MV-4-11 (cell line): Measurements from ENCODE around the gene SLCO3A1.

Experiments used
- DNase-seq: peaks from one replicate; lab custom pipeline; 2025; lab: John Stamatoyannopoulos, UW

SLCO3A1 gene

GRCh38 chr15:91966194-91966552 is 112.7 kb downstream of the SLCO3A1 start:
- no peak for DNase-seq

DNA sequence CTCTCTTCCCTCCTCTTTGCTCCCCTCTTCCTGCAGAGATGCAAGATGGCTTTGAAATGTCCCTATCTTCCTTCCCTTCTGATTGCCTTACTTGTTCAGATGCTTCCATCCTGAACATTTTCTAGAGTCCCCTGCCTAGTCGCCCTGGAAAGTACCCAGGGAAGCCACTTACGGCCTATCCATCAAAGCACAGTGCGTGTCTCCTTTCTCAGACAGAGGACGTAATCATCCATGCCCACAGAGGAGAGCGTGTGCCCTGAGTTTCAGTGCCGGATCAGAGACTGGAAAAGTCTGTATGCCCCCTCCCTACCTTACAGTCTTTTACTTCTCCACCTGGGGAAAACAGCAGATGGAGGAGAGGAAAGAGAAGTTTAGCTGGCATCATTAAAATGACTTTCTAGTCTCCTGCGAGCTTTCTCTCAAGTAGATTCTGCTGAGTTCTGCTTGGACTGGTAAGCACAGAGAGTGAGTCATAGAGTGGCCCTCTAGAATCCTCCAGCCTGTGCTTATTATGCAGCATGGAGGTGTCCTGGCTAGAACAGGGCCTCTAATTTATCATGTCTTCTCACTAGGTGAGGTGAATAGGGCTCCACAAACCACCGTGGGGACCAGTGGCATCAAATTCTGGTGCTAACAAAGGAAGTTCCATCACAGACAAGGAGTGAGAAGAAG is 114.6 kb downstream of the SLCO3A1 start:
- no peak for DNase-seq

- DNase-seq = no peak
Measured at GRCh38 chr15:91968610-91969009, 115.1 kb downstream of the SLCO3A1 start.

- peak; percentile 20 for DNase-seq
Measured at GRCh38 chr15:91970142-91970541, 116.6 kb downstream of the SLCO3A1 start.

DNA sequence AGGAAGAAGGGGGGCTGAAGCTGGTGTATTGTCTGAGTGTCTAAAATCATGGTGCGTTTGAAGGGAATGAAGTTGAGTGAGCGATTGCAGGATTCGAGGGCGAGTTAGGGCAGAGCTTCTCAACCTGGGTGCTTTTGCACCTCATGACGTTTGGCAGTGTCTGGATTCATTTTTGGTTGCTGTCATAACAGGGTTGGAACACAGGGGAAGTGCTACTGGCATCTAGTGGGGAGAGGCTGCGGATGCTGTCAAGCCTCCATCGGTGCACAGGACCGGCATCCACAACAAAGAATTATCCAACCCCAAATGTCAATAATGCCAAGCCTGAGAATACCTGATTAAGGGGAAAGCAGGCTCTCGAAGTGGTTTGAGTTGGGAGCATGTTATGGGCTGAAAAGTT is 120.0 kb downstream of the SLCO3A1 start:
- no peak for DNase-seq

GRCh38 chr15:91974321-91974720 is 120.8 kb downstream of the SLCO3A1 start:
- DNase-seq = no peak

GRCh38 chr15:91975241-91975978 is 121.9 kb downstream of the SLCO3A1 start:
- DNase-seq = peak; percentile 58

DNA sequence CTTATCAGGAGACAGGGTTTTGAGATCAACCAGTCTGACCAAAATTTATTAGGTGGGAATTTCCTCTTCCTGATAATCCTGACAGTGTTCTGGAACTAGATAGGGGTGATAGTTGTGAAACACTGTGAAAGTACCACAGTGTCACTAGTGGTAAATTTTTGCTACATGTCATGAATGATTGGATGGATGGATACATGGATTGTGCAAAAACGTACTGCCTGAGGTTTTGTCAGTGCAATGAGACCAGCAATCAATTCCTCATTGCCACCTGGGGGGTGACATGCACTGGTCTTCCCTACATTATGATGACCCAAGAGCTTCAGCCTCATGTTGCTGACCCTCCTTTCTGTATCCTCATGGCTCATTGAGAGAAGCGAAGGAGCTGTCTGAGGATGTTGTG is 123.5 kb downstream of the SLCO3A1 start:
- DNase-seq = no peak

DNA sequence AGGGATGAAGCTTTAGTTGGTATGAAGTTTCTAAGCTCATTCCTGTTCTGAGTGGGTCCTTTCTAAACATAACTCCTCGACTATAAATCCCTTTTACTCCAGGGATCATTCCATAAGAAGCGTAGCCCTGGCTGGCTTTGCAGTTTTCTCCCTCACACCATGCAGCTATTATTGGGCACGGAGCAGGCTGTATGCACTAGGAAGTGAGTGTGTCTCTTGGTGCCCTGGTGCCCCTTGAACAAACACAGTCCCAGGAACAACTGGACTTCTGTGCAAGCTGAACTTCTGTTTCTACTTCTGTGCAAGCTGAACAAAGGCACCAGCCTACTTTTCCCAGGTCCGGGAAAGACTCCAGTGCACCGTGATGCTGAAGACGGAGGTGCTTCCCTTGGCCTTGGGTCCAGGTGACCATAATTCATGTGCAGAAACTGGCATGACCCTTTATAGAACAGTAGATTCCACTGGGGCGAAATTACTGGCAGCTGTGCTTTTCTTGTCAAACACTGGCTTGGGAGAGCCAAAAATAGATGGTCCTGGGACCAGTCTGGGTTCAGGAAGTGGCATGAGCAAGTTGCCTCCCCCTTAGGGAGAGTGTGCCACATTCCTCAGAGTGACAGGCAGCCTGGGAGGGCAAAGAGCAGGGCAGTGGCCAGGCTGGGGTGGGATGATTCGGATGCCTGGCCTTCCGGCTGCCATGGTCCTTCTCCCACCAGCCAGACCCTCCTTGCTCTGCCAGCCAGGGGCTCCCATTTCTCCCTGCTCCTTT is 127.2 kb downstream of the SLCO3A1 start:
- DNase-seq = no peak

- no peak for DNase-seq
Measured at GRCh38 chr15:91981821-91982800, 128.6 kb downstream of the SLCO3A1 start.

DNA sequence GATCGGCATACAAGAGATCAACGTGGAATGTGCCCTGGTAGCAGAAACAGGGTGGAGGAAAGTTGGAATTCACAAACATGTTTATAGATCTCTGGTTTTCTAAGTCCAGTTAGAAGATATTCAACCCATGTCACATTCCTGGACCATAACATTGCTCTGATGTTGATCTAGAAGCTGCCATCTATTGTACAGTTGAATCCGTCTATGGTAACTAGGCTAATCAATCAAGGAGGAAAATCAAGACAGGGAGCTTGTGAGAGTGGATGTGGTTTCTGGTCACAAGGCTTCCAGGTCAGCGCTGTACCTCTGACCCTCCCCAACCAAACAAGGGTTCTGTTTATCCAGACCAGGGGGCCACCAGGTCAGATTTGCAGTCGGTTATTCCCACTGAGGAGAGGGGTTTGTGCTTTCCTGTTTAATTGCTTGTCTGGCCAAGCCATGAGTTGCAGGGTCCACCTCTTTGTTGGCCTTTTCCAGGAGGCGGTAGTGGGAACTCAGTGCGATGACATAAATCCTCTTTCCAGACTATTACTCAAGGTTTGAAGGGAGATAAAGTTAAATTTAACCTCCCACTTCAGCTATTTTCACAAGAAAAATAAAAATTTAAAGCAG is 130.3 kb downstream of the SLCO3A1 start:
- DNase-seq = no peak

- no peak for DNase-seq
Measured at GRCh38 chr15:91985297-91985696, 131.8 kb downstream of the SLCO3A1 start.

GRCh38 chr15:91988071-91988470 is 134.6 kb downstream of the SLCO3A1 start:
- peak; percentile 52 for DNase-seq

DNA sequence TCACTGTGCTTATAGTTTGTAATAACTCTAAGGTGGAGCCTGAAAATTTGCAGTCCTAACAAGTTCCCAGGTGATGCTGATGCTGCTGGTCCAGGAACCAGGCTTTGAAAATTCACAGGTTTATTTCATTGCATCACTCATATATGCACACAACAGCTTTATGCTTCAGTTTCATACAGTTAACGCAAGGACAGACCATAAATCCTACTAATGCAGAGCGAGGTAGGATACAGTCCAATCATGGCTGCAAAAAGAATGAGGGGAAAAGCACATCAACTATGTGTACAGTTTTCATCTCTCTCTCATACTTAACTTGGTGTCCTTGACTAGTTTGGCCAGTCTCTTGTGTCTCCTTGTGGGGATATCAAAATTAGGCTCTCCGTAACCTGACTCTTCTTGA is 135.1 kb downstream of the SLCO3A1 start:
- no peak for DNase-seq

DNA sequence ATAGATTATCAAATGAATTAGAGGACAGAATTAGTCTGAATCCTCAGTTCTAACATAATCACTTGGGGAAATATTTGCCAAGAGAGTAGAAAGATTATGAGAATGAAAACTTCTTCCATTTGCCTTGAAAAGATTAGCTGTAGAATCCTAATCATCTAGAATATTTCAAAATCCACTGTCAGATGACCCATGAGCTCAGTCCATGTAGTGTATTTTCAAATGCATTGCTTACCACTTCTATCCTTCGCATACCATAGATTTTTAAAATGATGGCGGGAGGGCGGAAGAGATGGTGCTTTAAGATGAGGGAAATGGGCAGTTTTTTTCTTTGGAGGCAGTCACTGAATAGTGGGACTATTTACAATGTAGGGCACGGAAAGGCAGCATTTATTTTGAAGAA is 136.3 kb downstream of the SLCO3A1 start:
- DNase-seq = no peak

DNA sequence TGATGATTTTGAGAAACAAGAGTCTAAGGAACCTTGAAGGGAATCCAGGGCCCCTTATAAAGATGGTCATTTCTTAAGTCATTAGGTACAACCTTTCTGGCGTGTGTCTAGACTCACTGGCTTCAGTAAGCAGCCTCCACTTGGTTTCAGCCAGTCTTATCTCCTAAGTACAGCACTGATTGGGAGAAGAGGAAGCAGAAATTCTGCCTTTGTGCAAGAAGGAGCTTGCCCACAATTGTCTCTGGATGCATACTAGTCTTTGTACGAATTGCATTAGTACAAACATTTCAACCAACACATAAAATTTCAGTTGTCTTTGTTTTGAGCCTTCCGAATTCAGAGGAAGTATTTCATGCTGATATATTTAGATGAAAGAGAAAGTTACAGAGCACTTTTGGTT is 139.4 kb downstream of the SLCO3A1 start:
- DNase-seq = peak; percentile 43

GRCh38 chr15:91995146-91995545 is 141.6 kb downstream of the SLCO3A1 start:
- DNase-seq = no peak

DNA sequence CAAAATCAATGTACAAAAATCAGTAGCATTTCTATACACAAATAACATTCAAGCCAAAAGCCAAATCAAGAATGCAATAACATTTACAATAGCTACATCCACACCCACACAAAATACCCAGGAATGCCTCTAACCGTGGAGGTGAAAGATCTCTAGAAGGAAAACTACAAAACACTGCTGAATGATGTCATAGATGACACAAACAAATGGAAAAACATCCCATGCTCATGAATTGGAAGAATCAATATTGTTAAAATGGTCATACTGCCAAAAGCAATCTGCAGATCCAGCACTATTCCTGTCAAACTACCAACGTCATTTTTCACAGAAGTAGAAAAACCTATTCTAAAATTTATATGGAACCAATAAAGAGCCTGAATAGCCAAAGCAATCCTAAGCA is 143.7 kb downstream of the SLCO3A1 start:
- no peak for DNase-seq

GRCh38 chr15:92000709-92001108 is 147.2 kb downstream of the SLCO3A1 start:
- no peak for DNase-seq

GRCh38 chr15:92001307-92001706 is 147.8 kb downstream of the SLCO3A1 start:
- no peak for DNase-seq

DNA sequence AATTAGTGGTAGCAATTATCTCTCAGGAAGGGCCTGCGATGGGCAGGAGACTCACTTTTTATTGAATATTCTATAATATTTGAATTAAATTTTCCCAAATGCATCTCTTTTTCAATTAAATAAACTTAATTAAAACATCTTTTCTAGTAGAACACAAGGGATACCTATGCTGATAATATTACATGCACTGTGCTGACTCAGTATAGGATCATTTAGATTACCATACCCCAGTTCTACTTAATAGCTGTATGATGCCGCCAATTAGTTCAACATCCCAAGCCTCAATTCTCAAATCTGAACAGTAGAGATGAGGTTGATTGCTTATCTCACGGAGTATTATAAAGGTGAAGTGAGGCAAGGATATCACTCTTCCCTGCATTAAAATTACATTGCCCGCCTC is 149.2 kb downstream of the SLCO3A1 start:
- DNase-seq = no peak
